Measurements from ENCODE around the gene ARL15.

ARL15 gene

DNA sequence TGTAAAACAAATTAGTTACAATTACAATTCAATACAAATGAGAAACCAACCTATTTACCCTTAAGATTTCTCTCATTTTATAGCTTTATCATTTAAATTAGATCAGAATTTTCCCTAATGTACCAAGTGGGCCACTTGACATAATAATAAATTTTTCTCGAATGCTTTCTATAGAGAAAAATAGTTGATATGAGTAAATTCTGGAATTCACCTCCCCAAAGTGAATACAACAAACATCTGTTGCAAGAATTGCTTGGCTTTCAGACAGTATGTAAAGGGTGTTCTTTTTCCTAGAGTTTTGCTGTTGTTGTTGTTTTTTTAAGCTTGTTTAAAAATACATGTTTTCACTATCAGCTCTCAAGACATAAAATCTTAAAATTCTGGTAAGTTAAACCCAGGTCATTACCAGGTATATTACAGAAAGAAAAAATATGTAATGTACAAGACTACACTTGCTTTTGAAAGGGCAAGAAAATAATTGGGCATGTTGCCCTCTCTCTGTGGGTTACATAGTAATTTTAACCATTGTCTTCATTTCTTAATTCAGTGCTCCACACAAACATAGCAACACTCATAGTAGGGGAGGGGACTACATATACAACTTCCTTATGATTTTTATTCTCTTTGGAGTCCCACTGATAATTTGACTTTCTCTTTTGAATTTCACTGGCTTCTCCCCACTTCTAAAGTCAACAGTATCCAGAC, 200.6 kb downstream of the ARL15 start:
- in situ Hi-C loops (cut with MboI; ENCODE audit: low sequenced_read_pairs), result no loop called here

DNA sequence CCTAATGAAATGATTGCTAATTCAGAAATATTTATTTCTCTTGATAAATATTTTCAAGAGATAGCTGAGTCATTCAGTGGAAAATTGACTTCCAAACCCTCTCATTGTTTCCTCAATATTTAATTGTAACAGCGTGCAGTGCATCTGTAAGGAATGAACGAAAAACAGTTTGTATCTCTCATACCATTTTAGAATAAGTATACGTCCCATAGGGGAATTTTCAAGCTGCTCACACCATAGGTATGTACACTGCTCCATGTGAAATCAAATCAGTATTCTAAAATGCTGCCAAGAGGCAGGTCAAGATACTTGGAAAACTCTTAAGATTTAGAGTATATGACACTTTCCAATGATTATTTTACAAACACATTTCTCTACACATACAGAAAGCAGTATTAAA, 202.2 kb downstream of the ARL15 start:
- in situ Hi-C loops (cut with MboI; ENCODE audit: low sequenced_read_pairs), result no loop called here

DNA sequence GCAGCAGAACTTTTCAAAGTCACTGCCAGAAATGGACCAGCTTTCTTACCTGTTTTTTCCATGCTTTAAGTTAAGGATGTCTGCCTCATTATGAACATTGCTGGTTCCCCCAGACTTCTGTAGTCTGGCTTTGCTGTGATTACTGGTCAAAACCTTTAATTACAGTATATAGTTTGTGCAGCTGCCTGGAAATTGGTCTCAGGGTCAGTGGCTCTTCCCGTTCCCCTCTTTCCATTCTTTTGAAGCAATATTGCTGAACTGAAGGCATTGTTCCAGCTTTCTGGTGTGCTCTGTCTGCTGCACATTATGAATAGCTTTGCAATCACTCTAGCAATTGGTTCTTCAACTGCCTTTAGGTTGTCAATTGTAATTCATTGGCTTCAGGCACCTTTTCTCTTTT, 206.5 kb downstream of the ARL15 start:
- in situ Hi-C loops (cut with MboI; ENCODE audit: low sequenced_read_pairs), result no loop called here

DNA sequence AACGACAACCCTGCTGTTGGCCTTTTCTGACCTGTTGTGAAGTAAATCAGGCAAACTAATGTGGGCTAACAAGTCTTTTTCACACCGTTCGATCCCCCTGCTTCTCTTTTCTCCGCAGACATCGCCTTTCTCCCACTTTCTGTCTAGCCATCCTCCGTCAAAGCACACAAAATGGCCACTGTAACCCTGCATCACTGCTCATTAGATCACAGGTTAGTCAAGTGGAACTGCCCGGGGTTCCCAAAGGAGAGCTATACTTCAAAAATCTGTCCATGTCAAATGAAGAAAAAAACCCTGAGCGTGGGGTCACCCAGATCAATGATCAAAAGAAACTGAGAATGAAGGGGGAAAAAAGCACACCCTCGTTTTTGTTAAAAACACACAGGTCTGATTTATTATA, 212.1 kb downstream of the ARL15 start:
- in situ Hi-C loops (cut with MboI; ENCODE audit: low sequenced_read_pairs), result no loop called here

DNA sequence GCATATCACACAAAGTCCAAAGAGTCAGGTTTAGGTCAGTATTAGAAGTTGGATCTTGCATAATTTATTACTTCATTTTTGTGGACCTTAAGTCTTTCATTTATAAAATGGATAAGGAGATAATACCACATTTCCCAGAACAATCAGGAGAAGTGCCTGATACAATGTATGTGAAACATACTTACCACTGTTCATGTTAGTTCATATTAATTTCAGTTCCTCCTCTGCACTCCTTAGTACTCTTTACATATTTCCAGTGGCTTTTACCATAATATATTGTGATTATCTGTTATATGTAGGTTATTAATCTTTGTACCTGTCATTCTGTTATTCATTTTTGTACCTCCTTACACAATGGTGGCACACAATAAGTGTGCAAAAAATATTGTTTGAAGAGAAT, 214.4 kb downstream of the ARL15 start:
- in situ Hi-C loops (cut with MboI; ENCODE audit: low sequenced_read_pairs), result no loop called here

DNA sequence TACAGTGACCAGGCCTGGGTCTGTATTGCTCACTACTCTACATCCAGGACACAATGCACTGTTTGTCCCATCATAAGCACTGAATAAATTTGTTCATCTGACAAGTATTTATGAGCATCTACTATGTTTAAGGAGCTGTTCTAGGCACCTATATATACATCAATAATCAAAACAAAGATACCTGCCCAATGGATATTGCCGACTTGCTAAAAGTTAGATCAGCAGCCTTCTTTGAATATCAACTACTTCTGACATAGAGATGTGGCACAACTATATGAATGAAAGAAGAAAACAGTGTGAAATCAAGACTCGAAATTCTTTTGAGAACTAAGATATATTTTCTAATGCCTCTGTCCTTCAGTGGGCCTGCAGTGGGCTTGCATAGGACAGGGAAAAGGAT, 215.7 kb downstream of the ARL15 start:
- in situ Hi-C loops (cut with MboI; ENCODE audit: low sequenced_read_pairs), result no loop called here

DNA sequence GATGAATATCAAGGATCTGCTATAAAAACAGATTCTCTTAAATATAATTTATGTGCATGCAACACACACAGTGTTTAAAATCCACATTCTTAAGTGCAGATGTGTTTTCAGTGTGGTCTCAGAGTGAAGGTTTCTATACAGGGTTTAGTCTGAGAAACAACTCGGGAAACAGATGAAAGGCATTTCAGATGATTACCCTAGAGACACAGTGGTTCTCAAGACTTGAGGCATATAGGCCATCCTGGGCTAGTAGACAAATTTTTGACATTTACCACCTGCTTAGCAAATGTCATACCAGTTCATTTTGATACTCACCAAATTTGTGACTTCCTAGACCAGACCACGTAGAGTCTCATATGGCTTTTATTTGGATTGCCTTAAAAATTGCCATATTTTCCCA, 216.5 kb downstream of the ARL15 start:
- in situ Hi-C loops (cut with MboI; ENCODE audit: low sequenced_read_pairs), result no loop called here

DNA sequence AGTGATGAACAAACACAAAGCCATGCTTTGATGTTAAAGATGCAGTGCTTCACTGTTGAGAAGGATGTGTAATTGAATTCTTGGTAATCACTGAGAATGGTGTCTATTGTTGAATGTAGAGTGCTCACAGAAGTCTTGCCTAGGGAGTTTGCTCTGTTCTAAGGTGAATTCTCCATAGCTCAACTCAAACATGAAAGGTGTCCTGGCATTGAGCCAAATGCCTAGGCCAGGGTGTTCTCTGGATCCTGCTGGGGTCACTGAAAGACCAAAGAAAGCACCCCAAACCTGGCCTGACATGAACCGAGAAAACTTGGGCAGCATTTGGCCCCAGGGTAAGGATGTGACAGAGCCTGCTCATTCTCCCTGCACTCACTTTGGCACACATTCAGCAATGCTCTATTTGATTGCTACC, 217.3 kb downstream of the ARL15 start:
- in situ Hi-C loops (cut with MboI; ENCODE audit: low sequenced_read_pairs), result no loop called here

DNA sequence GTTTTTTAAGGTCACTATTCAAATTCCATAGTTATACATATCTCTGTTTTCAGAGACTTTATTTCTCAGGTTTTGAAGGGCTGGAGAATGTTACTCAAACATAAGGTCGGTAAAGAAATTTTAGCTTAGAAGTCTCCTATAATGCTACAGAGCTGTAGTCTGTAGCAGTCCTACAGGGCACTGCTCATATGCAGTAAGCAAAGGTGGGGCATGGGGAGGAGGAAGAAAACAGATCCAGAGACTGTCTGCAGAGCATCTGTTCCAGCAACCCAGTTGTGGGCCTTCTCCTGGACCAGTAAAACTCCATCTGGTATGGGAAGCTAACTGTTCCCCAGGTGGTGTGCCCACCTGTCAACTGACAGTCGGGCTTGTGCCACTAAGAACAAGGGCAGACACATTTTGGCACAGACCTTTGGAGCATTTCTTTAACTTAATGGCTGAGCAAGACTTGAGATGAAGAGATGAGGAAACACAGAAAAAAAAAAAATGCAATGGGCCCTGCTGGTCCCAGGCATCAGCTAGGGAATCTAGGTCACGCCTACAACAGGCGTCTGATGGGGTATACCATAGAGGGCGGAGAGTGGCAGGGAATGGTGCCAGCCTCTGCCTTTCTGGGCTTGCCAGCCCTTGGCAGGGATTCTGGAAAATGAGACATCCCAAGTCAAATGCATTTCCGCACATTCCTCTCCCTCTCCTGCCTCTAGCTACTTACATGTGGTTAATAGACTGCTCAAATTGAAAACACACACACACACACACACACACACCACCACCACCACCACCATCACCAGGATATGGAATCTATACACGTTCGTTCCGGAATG, 218.9 kb downstream of the ARL15 start:
- in situ Hi-C loops (cut with MboI; ENCODE audit: low sequenced_read_pairs), result no loop called here

DNA sequence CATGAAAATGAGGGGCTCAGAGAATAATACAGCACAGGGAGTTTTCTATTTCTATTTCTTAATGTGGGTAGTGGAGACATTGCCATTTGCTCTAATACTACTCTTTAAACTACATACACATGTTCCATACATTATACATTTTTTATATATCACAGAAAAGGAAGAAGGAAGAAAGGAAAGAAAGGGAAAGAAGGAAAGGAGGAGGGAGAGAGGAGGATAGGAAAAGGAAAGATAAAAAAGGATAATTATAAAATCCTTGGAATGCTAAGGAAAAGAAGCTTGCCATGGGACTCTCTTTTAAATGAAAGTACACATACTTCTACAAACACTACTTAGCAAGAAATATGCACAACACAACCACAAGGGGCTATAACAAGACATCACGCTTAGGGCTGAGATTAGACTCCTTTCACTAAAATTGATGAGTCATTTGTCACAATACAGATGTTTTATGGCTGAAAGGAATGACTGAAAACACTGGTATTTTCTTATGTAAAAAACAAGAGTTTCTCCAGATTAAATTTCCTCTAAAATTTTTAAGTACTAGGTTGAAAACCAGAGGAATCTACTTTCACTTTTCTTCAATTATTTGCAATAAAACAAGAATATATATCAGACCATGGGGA, 219.8 kb downstream of the ARL15 start:
- in situ Hi-C loops (cut with MboI; ENCODE audit: low sequenced_read_pairs), result no loop called here

DNA sequence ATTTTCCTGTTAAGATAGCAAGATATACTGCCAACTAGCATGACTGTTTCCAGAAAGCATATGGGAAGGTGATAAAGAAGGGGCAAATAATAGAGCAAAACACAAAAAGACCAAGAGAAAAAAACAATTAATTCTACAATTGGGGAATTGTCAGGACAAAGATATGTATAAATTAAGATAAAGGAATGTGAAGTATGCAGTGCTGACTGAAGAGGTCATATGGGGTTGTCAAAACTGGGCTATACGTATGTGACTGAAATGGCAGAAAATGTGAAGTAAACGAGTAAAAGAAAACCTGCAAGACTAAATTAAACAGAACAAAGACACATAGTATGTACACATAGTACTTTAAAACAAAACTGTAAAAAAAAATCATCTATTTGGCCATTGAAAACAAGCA, 222.3 kb downstream of the ARL15 start:
- in situ Hi-C loops (cut with MboI; ENCODE audit: low sequenced_read_pairs), result no loop called here

DNA sequence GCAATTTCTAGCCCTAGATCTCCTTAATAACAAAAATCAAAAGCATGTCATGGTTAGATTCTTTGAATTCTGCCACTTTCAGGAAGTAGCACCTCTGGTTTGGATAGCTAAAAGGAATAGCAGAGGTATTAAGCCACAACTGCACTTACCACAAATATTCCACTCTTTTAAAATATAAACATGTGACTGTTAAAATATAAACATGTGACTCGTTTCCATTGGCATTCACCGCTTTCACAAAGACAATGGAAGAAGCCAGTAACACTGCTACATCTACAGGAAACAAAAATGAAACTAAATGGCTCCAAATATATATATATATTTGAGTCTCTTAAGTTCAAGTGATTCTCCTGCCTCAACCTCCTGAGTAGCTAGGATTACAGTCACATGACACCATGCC, 222.9 kb downstream of the ARL15 start:
- in situ Hi-C loops (cut with MboI; ENCODE audit: low sequenced_read_pairs), result no loop called here

DNA sequence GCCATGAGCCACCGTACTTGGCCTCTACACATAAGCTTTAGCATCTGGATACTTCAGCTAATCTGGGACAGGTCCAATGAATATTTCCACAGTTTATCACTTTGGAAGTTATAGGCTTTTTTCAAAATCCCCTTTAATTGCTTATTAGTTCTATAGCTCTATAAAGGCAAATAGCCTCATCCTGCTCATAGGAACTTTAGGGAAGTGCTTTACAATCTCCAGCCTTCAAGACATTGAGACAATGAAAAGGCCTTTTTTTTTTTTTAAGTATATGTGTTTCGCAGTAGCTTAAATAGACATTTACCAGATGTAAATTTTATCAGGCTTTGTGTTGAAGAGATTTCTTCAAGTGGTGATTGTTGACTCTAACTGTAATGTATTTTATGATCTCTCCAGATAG, 224.2 kb downstream of the ARL15 start:
- in situ Hi-C loops (cut with MboI; ENCODE audit: low sequenced_read_pairs), result no loop called here

DNA sequence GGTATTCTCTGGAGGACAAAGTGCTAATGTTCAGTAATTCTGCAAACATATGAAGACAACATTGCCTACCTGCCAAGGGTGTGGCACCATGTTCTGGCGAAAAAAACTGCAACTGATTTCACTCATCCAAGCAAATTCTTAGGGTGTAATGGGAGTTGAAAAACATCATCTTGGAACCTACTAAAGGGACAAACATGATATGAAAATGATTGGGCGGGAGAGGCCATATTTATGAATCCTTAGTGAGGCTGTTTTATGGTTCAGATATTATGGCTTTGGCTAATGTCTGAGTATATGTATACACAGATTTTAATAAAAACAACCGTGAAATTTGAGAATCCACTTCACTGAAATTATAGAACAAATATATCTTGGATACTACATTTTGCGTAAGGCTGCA, 225.7 kb downstream of the ARL15 start:
- in situ Hi-C loops (cut with MboI; ENCODE audit: low sequenced_read_pairs), result no loop called here

DNA sequence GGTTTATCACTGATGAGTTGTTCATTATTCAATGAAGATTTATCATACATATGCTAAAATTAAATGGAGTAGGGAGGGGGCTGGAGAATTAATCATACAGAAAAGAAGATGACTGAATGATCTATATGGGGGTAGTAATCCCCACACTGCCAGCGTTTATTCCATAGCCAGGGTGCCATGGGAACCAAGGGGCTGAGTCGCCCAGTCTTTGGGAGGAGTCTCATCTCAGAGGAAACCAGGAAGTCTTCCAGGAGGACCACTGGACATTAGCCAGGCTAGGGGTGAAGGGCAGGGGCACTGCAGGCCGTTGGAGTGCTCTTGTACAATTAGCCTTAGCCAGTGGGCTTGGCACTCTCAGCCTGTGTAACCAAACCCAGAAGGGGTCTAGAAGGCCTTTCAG, 226.5 kb downstream of the ARL15 start:
- in situ Hi-C loops (cut with MboI; ENCODE audit: low sequenced_read_pairs), result no loop called here

DNA sequence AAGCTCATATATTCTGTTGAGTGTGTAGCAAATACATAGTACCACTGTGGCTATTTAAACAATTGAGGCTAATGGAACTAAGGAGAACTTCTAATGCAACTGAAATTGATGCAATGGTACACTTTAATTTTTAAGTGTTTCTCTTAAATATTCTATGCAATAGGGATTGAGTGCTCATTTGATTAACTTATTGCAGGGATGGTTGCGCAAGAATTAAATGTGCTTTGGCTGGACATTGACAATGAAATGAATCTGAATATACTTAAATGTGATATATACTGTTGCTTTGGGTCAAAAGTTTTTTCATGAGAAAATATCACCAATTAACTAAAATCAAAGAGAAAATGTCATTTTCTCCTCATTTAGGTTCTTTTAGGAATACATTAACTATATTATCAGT, 227.1 kb downstream of the ARL15 start:
- in situ Hi-C loops (cut with MboI; ENCODE audit: low sequenced_read_pairs), result no loop called here

DNA sequence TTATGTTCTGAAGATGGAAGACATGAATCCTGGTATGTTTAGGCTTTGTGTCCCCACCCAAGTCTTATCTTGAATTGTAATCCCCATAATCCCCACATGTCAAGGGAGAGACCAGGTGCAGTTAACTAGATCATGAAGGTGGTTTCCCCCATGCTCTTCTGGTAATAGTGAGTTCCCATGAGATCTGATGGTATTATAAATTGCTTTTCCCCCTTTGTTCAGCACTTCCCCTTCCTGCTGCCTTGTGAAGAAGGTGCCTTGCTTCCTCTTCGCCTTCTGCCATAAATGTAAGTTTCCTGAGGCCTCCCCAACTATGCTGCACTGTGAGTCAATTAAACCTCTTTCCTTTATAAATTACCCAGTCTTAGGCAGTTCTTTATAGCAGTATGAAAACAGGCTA, 229.0 kb downstream of the ARL15 start:
- in situ Hi-C loops (cut with MboI; ENCODE audit: low sequenced_read_pairs), result no loop called here

DNA sequence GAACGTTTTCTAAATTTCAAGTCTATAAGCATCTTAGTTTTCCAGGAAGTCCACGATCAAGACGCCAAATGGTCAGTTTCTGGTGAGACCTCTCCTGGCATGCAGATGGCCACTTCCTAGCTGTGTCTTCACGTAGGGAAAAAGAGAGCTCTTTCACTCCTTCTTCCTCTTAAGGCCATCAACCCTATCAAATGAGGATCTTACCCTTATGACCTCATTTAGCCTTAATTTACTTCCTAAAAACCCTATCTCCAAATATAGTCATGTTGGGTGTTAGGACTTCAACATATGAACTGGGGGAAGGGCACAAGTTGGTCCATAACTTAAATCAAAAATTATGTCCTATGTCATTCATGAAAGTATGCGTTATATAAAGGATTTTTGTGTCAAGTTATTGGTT, 229.5 kb downstream of the ARL15 start:
- in situ Hi-C loops (cut with MboI; ENCODE audit: low sequenced_read_pairs), result no loop called here

DNA sequence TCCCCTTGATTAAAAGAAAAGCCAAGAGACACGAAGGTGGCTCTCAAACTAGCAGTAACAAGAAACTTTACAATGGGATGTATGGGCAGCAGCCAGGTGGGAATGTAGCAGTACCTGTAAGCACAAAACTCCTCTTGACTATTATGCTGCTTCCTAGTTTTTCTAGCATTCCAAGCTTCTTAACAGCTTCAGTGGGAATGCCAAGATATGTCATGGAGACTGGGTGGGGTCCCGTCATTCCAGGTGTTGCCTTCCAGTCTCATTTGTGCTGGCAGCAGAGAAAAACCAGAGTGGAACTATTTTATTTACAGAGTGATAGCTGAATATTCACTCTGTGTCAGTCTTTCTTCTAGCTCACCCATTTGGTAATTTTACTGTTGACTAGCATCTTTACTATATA, 236.6 kb downstream of the ARL15 start:
- in situ Hi-C loops (cut with MboI; ENCODE audit: low sequenced_read_pairs), result no loop called here

DNA sequence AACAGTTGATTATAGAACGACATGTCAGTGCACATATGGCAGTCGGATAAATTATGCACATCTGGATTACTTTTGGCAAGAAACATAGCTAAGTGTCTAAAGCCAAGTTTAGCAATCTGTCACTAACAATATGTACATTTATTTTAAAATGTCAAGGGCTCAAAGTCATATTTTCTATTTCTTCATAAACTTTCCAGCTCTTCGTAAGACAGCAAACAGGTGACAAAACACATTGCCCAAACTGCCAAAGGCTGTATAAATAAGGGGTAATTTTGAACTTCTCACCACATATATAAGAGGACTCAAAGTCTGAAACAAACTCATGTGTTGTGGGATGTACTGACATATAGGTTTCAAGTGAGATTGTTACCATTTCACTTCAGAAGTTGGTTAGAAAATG, 237.2 kb downstream of the ARL15 start:
- in situ Hi-C loops (cut with MboI; ENCODE audit: low sequenced_read_pairs), result no loop called here

DNA sequence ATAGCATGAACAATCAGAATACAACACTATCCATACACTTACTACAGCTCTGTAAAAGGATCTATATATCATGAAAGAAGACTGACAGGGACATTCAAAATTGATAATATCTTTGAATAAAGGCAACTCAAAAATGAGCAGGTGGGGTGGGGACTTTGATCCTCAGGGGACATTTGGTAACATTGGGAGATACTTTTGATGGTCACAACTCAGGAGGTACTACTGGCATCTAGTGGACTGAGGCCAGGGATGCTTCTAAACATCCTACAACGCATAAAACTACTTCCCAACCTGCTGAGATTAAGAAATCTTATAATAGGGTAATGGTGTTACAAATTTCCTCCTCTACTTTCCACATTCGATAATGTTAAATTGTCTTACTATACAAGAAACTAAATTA, 243.9 kb downstream of the ARL15 start:
- in situ Hi-C loops (cut with MboI; ENCODE audit: low sequenced_read_pairs), result no loop called here

DNA sequence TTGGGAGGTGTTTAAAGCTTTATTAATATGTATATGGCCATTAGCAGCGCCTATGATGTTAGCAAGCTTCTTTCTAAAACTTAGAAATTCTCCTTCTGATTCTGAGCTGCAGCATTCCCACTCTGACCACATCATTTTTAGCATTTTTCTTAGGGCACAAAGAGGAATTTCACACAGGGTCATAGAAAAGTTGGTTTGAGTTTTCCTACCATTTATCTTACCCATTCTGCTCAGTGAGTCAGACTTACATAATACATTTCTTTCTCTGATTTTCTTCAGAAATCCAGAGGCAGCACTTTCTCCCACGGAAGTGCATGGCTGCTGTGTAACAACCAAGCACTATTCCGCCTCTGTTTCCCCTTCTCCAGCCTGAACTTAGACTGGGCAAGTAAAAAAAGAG, 246.6 kb downstream of the ARL15 start:
- in situ Hi-C loops (cut with MboI; ENCODE audit: low sequenced_read_pairs), result no loop called here

Data from HL-60/S4 treated with retinoic acid at 250 ng/mL for 4 days and 3 days (cell line).